A549 (cell line): ENCODE measurements around the gene MYDGF. TPM values are rescaled to one million over a fixed set of nuclear protein-coding genes. Genes with fewer than 3 reads are reported as not detected.
A peak's percentile ranks its signal among the peaks of the same experiment; 100 is the strongest.

Source experiments
- ATAC-seq, 2 experiments: fragments of 200-7000 bp in 1 of 2; fragments of >200 bp in 1 of 2; cut with Nextera tagmentation in 1 of 2; cut with Tn5 transposase in 1 of 2; 3 replicates each; pipeline versions ENCODE4 v1.8.0 to v1.9.1; 2018 to 2020; ENCODE audit warnings: mild to moderate bottlenecking in 1 of 2, moderate library complexity in 1 of 2
- CTCF ChIA-PET: fragments of 300-600 bp; sonication (Branson Sonifier 250); formaldehyde crosslinking; extraction: SDS; loops from one replicate; lab custom pipeline; 2021; ENCODE audit warnings: antibody characterized with exemption, inconsistent platforms; lab: Yijun Ruan, JAX
- POLR2A ChIA-PET: fragments of 350-600 bp; formaldehyde crosslinking; extraction: SDS; loops from one replicate; lab custom pipeline; 2021; ENCODE audit warnings: antibody characterized with exemption, inconsistent platforms; lab: Yijun Ruan, JAX
- DNase-seq, 2 experiments: peaks; one replicate each; pipeline versions ENCODE4 v3.0.0 to v3.0.0-alpha.2; 2011 to 2016; ENCODE audit warnings: low read depth in 1 of 2, low spot score in 1 of 2
- FAIRE-seq: peaks from 2 replicates; lab custom pipeline; 2011; peaks lifted over from hg19 to GRCh38; lab: Jason Lieb, UNC
- H3K27ac ChIP-seq, 2 experiments: fragments of >200 bp; sonication (Bioruptor Twin); formaldehyde crosslinking; 3 replicates each; pipeline ENCODE4 v1.5.1; 2016 to 2017
- H3K4me1 ChIP-seq: fragments of >200 bp; sonication (Bioruptor Twin); formaldehyde crosslinking; 3 replicates; pipeline ENCODE4 v1.6.1; 2016
- H3K4me2 ChIP-seq: fragments of >200 bp; sonication (Bioruptor Twin); formaldehyde crosslinking; 3 replicates; pipeline ENCODE4 v1.6.1; 2016
- H3K4me3 ChIP-seq: fragments of >200 bp; sonication (Bioruptor Twin); formaldehyde crosslinking; 3 replicates; pipeline ENCODE4 v1.5.1; 2016
- H3K9me3 ChIP-seq: fragments of >200 bp; sonication (Bioruptor Twin); formaldehyde crosslinking; 3 replicates; pipeline ENCODE4 v1.6.1; 2016
- BHLHE40 ChIP-seq: IDR thresholded peaks from 2 replicates; pipeline ENCODE4 v1.6.1; 2012; ENCODE audit warnings: low read depth, low read length, inconsistent platforms
- CBX8 ChIP-seq: fragments of 200-600 bp; sonication (generic); IDR thresholded peaks from 2 replicates; pipeline ENCODE4 v1.6.1; 2016
- CHD2 ChIP-seq: fragments of 150-350 bp; IDR thresholded peaks from 2 replicates; pipeline ENCODE4 v1.6.1; 2014; ENCODE audit warnings: low read length; ENCODE audit not compliant: partially characterized antibody
- EHF ChIP-seq: fragments of 250-450 bp; sonication (Bioruptor Pico); IDR thresholded peaks from 2 replicates; pipeline ENCODE4 v1.5.0; 2020; ENCODE audit warnings: mild to moderate bottlenecking
- ESRRA ChIP-seq: fragments of 150-350 bp; IDR thresholded peaks from 2 replicates; pipeline ENCODE4 v1.6.1; 2014; ENCODE audit warnings: mild to moderate bottlenecking, low read length, borderline replicate concordance
- FOSB ChIP-seq: fragments of 250-450 bp; sonication (Bioruptor Pico); IDR thresholded peaks from 2 replicates; pipeline ENCODE4 v1.5.0; 2020; ENCODE audit warnings: mild to moderate bottlenecking, moderate library complexity
- FOSL2 ChIP-seq, 2 experiments: fragments of 450-650 bp in 1 of 2; fragments of >200 bp in 1 of 2; sonication (Bioruptor Twin) in 1 of 2; formaldehyde crosslinking; IDR thresholded peaks; 2 replicates each; pipeline versions ENCODE4 v1.5.0 to v1.6.1; 2016 to 2020; ENCODE audit warnings: mild to moderate bottlenecking in 1 of 2, moderate library complexity in 1 of 2
- FOXS1 ChIP-seq: fragments of 250-450 bp; sonication (Bioruptor Pico); IDR thresholded peaks from 2 replicates; pipeline ENCODE4 v1.5.0; 2020; ENCODE audit warnings: mild to moderate bottlenecking, moderate library complexity
- HDAC2 ChIP-seq: fragments of 200-600 bp; sonication (generic); IDR thresholded peaks from 2 replicates; pipeline ENCODE4 v1.6.1; 2016
- HEYL ChIP-seq: fragments of 250-450 bp; sonication (Bioruptor Pico); IDR thresholded peaks from 2 replicates; pipeline ENCODE4 v1.8.0; 2021; ENCODE audit warnings: mild to moderate bottlenecking, moderate library complexity
- HMGXB4 ChIP-seq: fragments of 250-450 bp; sonication (Bioruptor Pico); IDR thresholded peaks from 2 replicates; pipeline ENCODE4 v1.5.0; 2021; ENCODE audit warnings: mild to moderate bottlenecking, moderate library complexity, borderline replicate concordance
- HOXA7 ChIP-seq: fragments of 250-450 bp; sonication (Bioruptor Pico); IDR thresholded peaks from 2 replicates; pipeline ENCODE4 v1.5.0; 2020; ENCODE audit warnings: mild to moderate bottlenecking, moderate library complexity
- HOXB13 ChIP-seq: fragments of 250-450 bp; sonication (Bioruptor Pico); IDR thresholded peaks from 2 replicates; pipeline ENCODE4 v1.5.0; 2020; ENCODE audit warnings: low read depth, mild to moderate bottlenecking, moderate library complexity
- HOXB5 ChIP-seq: fragments of 250-450 bp; sonication (Bioruptor Pico); IDR thresholded peaks from 2 replicates; pipeline ENCODE4 v1.5.0; 2020; ENCODE audit warnings: mild to moderate bottlenecking, moderate library complexity
- KDM1A ChIP-seq: fragments of 200-600 bp; sonication (generic); IDR thresholded peaks from 2 replicates; pipeline ENCODE4 v1.6.1; 2016; ENCODE audit warnings: low read depth, mild to moderate bottlenecking
- KDM5A ChIP-seq: fragments of 200-600 bp; sonication (generic); IDR thresholded peaks from 2 replicates; pipeline ENCODE4 v1.6.1; 2016; ENCODE audit warnings: antibody characterized with exemption, mild to moderate bottlenecking
- MYC ChIP-seq: IDR thresholded peaks from 2 replicates; pipeline ENCODE4 v1.6.1; 2012; ENCODE audit warnings: mild to moderate bottlenecking, inconsistent platforms, low read length, improper control_type of control experiment, borderline replicate concordance
- NFE2L2 ChIP-seq: fragments of 150-350 bp; conservative IDR thresholded peaks from 2 replicates; pipeline ENCODE4 v1.6.1; 2014; ENCODE audit warnings: low read length
- NR3C1 ChIP-seq: fragments of >200 bp; sonication (Bioruptor Twin); formaldehyde crosslinking; IDR thresholded peaks from 3 replicates; pipeline ENCODE4 v1.6.1; 2017
- POLR2A ChIP-seq: IDR thresholded peaks from 2 replicates; pipeline ENCODE4 v1.6.1; 2012; ENCODE audit warnings: mild to moderate bottlenecking, low read length
- POLR2AphosphoS2 ChIP-seq: conservative IDR thresholded peaks from 2 replicates; pipeline ENCODE4 v1.6.1; 2012; ENCODE audit warnings: low read length, improper control_type of control experiment, inconsistent platforms
- RAD21 ChIP-seq, 2 experiments: fragments of >200 bp in 1 of 2; sonication (Bioruptor Twin) in 1 of 2; formaldehyde crosslinking in 1 of 2; IDR thresholded peaks in 1 of 2; conservative IDR thresholded peaks in 1 of 2; 2 replicates in 1 of 2; 3 replicates in 1 of 2; pipeline ENCODE4 v1.6.1; 2012 to 2018; ENCODE audit warnings: inconsistent platforms in 1 of 2
- RCOR1 ChIP-seq: fragments of 150-350 bp; IDR thresholded peaks from 2 replicates; pipeline ENCODE4 v1.6.1; 2014; ENCODE audit warnings: antibody characterized with exemption, low read length, low read depth
- REST ChIP-seq: fragments of 200-600 bp; sonication (generic); IDR thresholded peaks from 2 replicates; pipeline ENCODE4 v1.6.1; 2016; ENCODE audit warnings: antibody characterized with exemption, mild to moderate bottlenecking, moderate library complexity
- RNF2 ChIP-seq: fragments of 200-600 bp; sonication (generic); IDR thresholded peaks from 2 replicates; pipeline ENCODE4 v1.6.1; 2016; ENCODE audit warnings: low read depth, mild to moderate bottlenecking, antibody characterized with exemption, moderate library complexity, borderline replicate concordance
- ZC3H11A ChIP-seq: fragments of 450-650 bp; IDR thresholded peaks from 2 replicates; pipeline ENCODE4 v1.6.1; 2014; ENCODE audit warnings: antibody characterized with exemption, mild to moderate bottlenecking
- ZNF302 ChIP-seq: fragments of 250-450 bp; sonication (Bioruptor Pico); IDR thresholded peaks from 2 replicates; pipeline ENCODE4 v1.9.0; 2021; ENCODE audit warnings: inconsistent platforms, mild to moderate bottlenecking, moderate library complexity
- ZSCAN20 ChIP-seq: fragments of 250-450 bp; sonication (Bioruptor Pico); IDR thresholded peaks from 2 replicates; pipeline ENCODE4 v1.8.0; 2022; ENCODE audit warnings: mild to moderate bottlenecking, moderate library complexity
- WGBS: methylation state at CpG from one replicate; pipeline ENCODE4 v1.1.6; 2017; ENCODE audit errors: missing lambda C conversion rate; 5-methylcytosine and 5-hydroxymethylcytosine counted together
- polyA plus RNA-seq, 4 experiments: library from polyadenylated mRNA; depleted of rRNA in 3 of 4; stranded (reverse); fragments of >200 nt; fragmentation: RNase III in 1 of 4; extraction: RNeasy Plus Mini Kit Qiagen cat#74134 plus additional on column Dnase treatment in 1 of 4; gene quantifications; 2 replicates in 3 of 4; 3 replicates in 1 of 4; pipeline ENCODE4 v1.2.3, GENCODE V29; 2011 to 2017

The MYDGF gene
- polyA plus RNA-seq, 2 of the 4 experiments (the other 2 are of a cell fraction), result 62.1 to 107 TPM

GRCh38 chr19:4705413-4706131, 35.4 kb upstream of the MYDGF start:
- POLR2A ChIA-PET, result no interaction called here
- FAIRE-seq (no peak), DNase-seq (no peak), ATAC-seq (no peak)
- H3K4me1 ChIP-seq, result peaks cover 15% of the 10 kb centered on the region; the same call in 2 of the 3 replicates
- CTCF ChIA-PET, result interaction anchor here (0.6 to 1.6 kb wide), 2 partner anchors 28 to 137 kb away, joined by 3 to 4 read pairs; no protein-coding TSS in a partner anchor
- no peaks in the 10 kb centered on the region for H3K9me3 ChIP-seq
- peak overlapping the region in 1 of 2 experiments; percentile 67; a peak in 3 of 6 replicates for H3K27ac ChIP-seq
- no peak overlapping the region for H3K4me2 ChIP-seq
- H3K4me3 ChIP-seq, result no peak overlapping the region
- TF ChIP-seq CBX8 (no peak), POLR2A (no peak), HDAC2 (no peak), ZNF302 (no peak), FOXS1 (CRISPR knock-in tag) (no peak), HOXA7 (CRISPR knock-in tag) (no peak), NFE2L2 (no peak), RAD21 (conservative IDR thresholded peaks at IDR 0.05 in 1 of 2, IDR thresholded peaks at IDR 0.05 in 1 of 2) (no peak), BHLHE40 (no peak), HOXB13 (CRISPR knock-in tag) (no peak), FOSL2 (IDR thresholded peaks at IDR 0.05) (no peak), FOSL2 (CRISPR knock-in tag; IDR thresholded peaks at IDR 0.05) (no peak), HEYL (CRISPR knock-in tag) (no peak), ZC3H11A (no peak), ZSCAN20 (CRISPR knock-in tag) (no peak), RCOR1 (no peak), MYC (no peak), EHF (CRISPR knock-in tag) (no peak), FOSB (no peak), CHD2 (no peak), HMGXB4 (CRISPR knock-in tag) (no peak)
- WGBS, result 72% methylated on average over 18 of the region's 19 CpGs

DNA sequence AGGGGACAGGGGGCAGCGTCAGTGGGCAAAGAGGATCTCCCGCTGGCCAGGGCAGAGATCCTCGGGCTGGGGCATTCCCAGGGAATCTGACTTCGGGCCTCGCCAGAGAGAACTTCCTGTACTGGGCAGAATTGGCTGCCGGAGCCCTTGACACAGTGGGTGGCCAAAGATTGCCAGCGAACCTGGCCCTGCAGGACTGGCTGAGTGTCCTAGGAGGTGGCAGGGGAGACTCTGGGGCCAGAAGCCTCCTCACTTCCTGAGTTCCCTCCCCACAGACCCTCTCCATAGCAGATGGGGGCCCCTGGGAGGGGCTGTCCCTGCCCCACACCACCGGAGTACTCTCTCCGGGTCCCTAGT, 34.2 kb upstream of the MYDGF start:
- Histone ChIP-seq H3K4me3 (no peak overlapping the region), H3K9me3 (no peaks in the 10 kb centered on the region), H3K4me1 (peaks cover 15% of the 10 kb centered on the region; the same call in 2 of the 3 replicates), H3K27ac (no peak overlapping the region), H3K4me2 (no peak overlapping the region)
- POLR2A ChIA-PET, result no interaction called here
- CTCF ChIA-PET, result interaction anchor here (1.2 to 1.6 kb wide), 2 partner anchors 16 to 27 kb away, joined by 3 to 4 read pairs; no protein-coding TSS in a partner anchor
- 96% methylated on average over 7 of the region's 9 CpGs for WGBS
- ATAC-seq, result no peak
- no peak for FAIRE-seq
- TF ChIP-seq KDM5A, result no peak
- no peak for TF ChIP-seq KDM1A
- TF ChIP-seq REST, result no peak
- TF ChIP-seq ESRRA, result no peak
- TF ChIP-seq POLR2AphosphoS2, result no peak
- TF ChIP-seq NR3C1, result no peak
- no peak for TF ChIP-seq RNF2
- no peak for TF ChIP-seq HOXB5
- no peak for TF ChIP-seq NFE2L2
- no peak for DNase-seq
